DMS79 (cell line): ENCODE measurements around the gene LRRC71.

ENCODE experiments used
- DNase-seq: peaks from one replicate; lab custom pipeline; 2025; lab: John Stamatoyannopoulos, UW

Gene LRRC71

DNA sequence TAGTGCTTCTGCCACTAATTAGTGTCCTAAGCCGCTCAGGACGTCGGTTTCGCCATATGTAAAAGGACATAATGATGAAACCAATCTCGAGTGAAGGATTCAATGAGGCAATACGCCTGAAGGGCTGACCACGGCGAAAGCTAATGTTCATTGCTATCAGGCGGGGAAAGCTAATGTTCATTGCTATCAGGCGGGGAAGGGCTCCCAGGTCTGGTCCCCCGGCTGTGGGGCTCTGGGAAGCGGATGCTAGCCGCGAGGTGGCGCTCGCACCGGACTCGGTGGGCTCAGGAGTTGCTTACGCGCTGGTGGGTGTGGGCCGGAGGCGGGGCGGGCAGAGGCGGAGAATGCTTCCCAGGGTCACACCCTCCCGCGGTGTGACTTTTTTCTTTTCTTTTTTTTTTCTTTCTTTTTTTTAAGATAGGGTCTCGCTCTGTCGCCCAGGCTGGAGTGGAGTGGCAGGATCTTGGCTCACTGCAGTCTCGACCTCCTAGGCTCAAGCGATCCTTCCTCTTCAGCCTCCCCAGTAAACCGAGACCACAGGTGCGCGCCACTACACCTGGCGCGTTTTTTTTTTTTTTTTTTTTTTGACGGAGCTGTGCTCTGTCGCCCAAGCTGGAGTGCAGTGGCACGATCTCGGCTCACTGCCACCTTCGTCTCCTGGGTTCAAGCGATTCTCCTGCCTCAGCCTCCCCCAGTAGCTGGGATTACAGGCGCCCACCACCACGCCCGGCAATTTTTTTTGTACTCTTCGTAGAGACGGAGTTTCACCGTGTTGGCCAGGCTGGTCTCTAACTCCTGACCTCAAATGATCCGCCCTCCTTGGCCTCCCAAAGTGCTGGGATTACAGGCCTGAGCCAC, 28.0 kb upstream of the LRRC71 start:
- DNase-seq: no peak

GRCh38 chr1:156893048-156893953, 27.1 kb upstream of the LRRC71 start, which contains the start of gene PEAR1:
TSS of gene PEAR1 (plus strand) at chr1:156893718. CDS start at chr1:156903927, 10,209 bp downstream.
- DNase-seq: no peak

DNA sequence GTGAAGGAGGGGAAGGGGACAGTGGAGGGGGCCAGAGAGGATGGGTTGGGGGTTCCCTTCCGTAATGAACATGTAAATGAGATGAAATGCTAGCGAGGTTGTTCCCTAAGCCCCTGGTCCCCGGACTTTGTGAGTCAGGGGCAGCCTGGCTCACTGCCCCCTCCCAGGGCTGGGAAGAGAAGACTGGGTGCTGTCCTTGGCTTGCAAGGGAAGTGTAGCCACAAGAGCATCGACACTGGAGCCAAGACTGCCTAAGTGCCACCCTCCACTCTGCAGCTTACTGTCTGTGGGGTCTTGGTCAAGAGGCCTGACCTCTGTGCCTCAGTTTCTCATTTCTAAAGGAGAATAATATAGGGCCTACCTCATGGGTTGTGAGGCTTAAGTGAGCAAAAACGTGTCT, 26.4 kb upstream of the LRRC71 start:
- DNase-seq: no peak

DNA sequence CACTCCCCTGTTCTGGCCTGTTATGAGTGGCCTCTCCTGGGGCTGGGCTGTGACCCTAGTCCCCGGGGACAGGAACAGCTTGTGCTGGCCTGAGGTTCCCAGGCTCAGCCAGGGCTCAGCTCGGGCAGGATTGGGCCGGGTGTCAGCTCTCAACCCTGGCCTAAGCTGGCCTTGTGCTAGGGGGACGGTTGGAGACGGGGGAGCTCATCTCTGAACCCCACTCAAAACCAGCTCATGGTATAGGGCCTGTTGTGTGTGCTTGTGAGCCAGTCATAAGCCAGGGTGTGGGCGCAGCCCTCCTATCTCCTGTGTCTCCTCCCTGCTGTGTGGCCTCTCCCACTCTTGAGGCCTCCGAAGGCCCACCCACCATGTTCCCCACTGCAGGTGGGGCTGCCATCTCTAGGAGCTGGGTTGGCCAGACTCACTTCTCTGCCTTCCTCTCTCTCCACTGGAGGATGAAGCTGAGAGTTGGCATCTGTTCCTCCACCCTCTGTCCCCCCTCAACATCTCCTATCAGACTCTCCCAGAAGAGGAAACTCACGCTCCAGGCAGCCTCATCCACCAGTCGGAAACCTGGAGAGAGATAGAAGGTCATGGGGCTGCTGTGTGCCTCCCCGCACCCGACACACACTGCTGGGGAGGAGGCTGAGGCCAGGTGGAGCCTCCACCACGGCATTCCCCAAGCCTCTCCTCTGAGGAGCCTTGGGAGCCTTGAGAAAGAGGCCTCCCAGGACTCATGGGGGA, 25.5 kb upstream of the LRRC71 start:
- no peak for DNase-seq

DNA sequence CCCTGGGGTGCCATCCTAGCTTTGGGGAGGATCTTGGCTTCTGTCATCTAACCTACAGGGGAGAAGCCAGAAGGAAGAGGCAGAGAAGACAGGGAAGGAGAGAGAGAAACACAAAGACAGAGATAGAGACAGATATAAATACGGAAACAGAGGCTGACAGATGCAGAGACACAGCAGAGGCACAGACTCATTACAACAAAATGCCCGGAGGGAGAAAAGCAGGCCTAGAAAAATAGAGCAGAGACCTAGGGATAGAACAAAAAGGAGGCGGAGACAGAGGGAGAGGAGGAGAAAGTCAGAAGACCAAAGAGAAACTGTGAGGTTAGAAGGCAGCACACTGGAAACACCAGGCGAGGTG, 25.0 kb upstream of the LRRC71 start:
- DNase-seq: no peak

GRCh38 chr1:156895927-156896326, 24.5 kb upstream of the LRRC71 start:
- DNase-seq: no peak

- no peak for DNase-seq
Observed at GRCh38 chr1:156896490-156897033, 23.9 kb upstream of the LRRC71 start.

GRCh38 chr1:156897078-156897825, 23.2 kb upstream of the LRRC71 start:
- DNase-seq: no peak

- no peak for DNase-seq
Observed at GRCh38 chr1:156898161-156898566, 22.3 kb upstream of the LRRC71 start.

DNA sequence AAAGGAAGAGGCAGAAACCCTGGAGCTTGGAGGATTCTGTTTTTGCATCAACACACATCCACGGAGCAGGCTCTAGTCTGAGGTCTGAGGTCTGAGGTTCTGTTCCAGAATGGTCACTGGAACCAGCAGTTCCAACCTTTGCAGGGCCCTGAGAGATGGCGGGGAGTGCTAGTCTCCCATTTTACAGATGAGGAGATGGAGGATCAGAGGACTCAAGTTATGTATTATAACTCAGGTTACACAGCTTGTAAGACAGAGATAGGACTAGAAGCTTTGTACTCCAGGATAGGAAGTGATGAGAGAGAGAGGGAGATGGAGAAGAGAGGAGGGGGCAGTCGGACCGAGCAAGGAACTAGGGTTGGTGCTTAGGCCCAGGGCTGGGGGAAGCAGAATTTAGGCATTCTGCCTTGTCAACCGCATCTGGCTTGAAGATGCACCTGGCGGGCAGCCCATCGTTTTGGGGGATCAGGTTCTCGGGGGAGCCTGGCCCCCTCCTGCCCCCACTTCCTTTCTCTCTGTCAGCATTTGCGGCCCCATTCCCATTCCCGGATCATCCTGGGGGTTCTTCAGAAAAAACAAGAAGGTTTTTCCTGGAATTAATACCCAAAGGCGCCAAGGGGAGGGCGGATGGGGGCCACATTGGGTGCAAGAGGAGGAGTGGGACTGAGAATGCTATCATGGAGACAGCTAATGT, 21.3 kb upstream of the LRRC71 start:
- DNase-seq: no peak

DNA sequence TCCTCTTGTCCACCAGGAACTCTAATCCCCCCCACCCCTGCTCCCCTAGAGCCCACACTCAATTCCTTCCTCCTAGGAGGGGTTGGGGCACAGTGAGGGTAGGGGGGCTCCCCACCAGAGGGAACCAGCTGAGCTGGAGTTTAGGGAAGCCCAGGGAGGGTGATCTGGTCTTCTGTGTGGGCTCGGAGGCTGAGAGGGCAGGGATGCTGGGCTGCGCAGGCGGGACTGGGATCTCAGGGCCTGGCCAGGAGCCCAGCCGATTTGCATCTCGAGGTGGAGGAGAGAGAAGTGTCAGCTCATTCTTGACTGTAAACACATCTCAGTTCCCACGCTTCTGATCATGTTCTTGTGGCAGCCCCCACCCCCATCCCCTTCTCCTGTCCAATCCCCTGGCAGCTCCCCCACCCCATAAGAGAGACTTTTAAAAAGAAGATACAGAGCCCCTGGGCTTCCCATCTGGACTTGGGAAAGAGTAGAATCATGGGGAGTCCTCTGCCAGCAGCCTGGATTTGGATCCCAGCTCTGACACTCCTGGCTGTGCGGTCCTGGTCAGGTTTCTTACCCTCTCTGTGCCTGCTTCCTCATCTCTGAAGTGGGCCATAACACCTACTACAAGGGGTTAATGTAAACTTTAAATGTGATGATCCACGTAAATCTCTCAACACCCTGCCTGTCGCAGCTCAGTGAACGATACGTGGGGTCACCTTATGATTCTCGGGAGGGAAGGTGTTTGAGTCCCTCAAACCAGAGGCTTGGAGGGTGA, 20.3 kb upstream of the LRRC71 start:
- no peak for DNase-seq

- DNase-seq: no peak
Observed at GRCh38 chr1:156900896-156901589, 19.4 kb upstream of the LRRC71 start.

GRCh38 chr1:156901590-156901900, 18.9 kb upstream of the LRRC71 start:
- no peak for DNase-seq

DNA sequence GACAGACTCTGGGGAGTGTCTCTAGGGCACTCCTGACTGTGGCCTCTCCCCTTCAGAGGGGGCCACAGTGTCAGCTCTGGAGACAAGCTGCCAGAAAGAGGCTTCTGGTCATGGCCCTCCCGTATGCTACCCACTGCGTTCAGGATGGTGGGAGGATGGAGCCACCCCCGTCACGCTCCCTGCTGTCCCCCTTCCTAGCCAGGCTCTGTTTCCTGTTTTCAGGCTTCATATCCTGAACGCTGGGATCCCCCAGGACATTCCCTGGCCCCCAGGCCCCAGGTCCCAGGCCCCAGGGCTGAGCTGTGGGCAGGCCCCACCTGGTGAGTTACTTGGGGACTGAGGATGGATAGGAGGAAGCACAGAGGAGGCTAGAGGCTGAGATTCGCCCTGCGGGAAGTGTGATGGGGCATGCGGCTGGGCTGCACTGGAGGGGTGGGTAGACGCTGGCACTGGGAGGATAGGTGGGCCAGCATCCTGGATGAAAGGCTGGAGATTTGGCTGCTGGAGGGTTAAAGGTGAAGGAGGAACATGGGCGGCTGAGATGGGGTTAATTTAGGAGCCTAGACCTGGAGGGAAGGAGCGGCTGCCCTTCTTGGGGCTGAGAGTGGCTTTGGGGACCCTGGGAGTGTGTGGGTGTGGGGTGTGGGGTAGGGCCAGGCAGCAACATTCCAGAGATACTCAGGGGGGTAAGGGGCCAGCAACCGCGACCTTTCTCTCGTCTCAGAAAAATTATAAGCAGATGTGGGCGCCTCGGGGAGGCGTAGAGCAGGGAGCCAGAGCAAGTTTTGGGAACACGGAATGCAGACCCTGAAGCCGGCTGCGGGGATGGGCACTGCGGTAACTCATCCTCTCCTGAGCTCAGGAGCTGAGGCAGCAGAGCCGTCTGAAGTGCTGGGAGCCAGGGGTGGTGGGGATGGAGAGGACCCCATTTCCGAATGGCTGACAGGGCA, 18.2 kb upstream of the LRRC71 start:
- DNase-seq: no peak

DNA sequence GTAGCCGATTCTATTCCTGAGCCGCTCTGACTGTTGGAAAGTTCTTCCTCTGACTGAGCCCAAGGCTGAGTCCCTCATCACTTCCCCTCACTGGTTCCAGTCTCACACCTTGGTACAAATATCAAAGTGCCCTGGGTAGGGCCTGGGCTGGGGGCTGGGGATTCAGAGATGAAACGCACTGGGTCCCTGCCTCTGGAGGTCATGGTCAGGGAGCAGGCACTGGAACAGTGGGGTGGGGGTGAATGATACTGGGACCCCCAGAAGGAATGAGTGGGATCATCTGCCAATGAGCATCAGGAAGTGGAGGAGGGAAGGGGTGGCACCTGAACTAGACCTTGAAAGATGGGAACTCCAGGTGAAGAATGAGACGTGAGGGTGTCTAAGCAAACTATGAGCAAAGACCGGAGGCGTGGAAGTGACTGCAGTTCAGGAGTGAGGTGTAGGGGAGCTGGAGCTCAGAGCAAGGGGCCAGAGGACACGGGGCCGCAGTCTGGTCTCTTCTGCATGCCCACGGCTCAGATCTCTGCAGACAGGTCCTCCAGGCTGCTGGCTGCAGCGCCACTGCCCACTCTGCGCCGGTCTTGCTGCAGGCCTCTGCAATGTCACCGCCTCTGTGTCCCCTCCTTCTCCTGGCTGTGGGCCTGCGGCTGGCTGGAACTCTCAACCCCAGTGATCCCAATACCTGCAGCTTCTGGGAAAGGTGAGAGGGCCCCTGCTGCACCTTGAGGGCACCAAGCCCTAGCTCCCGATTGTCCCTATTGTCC, 16.9 kb upstream of the LRRC71 start:
- no peak for DNase-seq

DNA sequence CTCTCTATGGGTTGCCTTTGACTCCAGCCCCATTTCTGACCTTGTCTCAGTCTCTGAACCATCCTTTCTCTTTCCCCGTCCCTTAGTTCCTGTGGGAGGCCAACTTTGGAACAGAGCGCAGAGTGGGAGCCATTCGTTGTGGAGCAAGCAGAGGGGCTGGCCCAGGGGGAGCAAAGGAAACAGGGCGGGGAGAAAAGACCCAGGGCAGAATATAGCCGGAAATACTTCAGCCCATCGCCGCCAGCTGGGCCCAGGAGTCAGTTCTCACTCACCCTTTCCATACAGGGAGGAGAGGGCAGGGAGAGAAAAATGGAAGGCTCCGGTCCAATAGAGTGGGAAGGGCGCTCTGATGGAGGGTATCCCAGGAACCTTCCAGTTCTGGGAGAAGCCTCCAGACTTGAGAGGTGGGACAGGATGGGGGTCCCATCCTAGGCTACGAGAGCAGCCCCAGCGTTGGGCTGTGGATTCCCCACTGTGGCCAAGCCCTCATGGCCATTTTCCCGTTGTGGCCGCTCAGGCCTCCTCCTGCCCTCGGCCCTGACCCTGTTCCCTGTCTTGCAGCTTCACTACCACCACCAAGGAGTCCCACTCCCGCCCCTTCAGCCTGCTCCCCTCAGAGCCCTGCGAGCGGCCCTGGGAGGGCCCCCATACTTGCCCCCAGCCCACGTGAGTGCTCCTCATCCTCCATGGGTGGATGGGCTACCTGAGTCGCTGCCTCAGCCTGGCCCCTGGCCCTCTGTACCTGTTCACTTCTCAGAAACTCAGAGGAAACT, 16.1 kb upstream of the LRRC71 start:
- no peak for DNase-seq

GRCh38 chr1:156905176-156905575, 15.3 kb upstream of the LRRC71 start:
- DNase-seq: no peak
